MM.1S (cell line): ENCODE measurements around the gene EGR4.

Experiments used
- EZH2 ChIP-seq: fragments of 300-600 bp; sonication (generic); optimal IDR thresholded peaks from 2 replicates; pipeline ENCODE3; 2017; ENCODE audit warnings: low read depth, mild to moderate bottlenecking, antibody characterized with exemption, low read length, mixed read lengths
- EZH2phosphoT487 ChIP-seq: fragments of 300-600 bp; sonication (generic); IDR thresholded peaks from 2 replicates; pipeline ENCODE4 v1.6.1; 2018; ENCODE audit warnings: antibody characterized with exemption, low read length
- TF ChIP-seq, protein P1 (sequence below): fragments of 300-600 bp; sonication (generic); IDR thresholded peaks from 2 replicates; pipeline ENCODE4 v1.5.1; 2016; ENCODE audit warnings: antibody characterized with exemption, low read length, mixed read lengths

DNA sequence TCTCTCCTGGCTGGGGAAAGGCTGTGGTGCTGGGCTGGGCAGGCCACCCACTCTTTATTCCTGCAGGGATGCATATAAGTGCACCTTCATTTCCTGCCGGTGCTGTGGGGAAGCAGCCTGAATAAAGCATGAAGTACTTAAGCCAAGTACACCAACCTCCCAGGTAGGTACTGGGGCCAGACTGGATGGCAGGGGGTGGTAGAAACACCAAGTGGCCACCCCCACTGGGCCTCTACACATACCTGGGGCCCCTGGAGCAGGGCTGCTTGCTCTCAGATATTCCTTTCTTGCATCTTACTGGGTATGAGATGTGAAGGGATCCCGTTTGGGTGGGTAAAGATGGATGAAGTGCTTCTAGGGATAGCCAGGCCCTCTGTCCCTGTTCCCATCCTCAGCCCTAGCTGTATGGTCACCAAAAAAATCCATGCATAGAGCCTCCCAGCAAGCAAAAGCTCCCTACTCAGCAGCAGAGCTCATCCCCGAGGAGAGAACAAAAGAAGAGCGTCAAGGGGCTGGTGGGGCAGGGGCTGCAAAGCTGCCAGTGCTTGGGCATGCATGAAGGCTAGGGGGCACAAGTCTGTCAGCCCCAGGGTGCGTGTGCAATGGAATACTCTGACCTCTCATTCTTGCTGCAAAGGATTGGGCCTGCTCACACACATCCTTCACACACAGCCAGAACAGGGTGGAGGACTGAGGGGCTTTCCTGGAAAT, 37.3 kb downstream of the EGR4 start:
- TF ChIP-seq, protein P1, sequence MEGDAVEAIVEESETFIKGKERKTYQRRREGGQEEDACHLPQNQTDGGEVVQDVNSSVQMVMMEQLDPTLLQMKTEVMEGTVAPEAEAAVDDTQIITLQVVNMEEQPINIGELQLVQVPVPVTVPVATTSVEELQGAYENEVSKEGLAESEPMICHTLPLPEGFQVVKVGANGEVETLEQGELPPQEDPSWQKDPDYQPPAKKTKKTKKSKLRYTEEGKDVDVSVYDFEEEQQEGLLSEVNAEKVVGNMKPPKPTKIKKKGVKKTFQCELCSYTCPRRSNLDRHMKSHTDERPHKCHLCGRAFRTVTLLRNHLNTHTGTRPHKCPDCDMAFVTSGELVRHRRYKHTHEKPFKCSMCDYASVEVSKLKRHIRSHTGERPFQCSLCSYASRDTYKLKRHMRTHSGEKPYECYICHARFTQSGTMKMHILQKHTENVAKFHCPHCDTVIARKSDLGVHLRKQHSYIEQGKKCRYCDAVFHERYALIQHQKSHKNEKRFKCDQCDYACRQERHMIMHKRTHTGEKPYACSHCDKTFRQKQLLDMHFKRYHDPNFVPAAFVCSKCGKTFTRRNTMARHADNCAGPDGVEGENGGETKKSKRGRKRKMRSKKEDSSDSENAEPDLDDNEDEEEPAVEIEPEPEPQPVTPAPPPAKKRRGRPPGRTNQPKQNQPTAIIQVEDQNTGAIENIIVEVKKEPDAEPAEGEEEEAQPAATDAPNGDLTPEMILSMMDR = no peak
- TF ChIP-seq EZH2phosphoT487 (no peak), EZH2 (no peak)
